Hematopoietic multipotent progenitor cell treated with erythropoietin and hydrocortisone succinate and interleukin-3 and kit ligand, for 6 days (in vitro differentiated cells): ENCODE data around the gene NRXN2.

Experiments
- DNase-seq: peaks from one replicate; pipeline ENCODE4 v3.0.0-alpha.2; 2015

The NRXN2 gene

DNA sequence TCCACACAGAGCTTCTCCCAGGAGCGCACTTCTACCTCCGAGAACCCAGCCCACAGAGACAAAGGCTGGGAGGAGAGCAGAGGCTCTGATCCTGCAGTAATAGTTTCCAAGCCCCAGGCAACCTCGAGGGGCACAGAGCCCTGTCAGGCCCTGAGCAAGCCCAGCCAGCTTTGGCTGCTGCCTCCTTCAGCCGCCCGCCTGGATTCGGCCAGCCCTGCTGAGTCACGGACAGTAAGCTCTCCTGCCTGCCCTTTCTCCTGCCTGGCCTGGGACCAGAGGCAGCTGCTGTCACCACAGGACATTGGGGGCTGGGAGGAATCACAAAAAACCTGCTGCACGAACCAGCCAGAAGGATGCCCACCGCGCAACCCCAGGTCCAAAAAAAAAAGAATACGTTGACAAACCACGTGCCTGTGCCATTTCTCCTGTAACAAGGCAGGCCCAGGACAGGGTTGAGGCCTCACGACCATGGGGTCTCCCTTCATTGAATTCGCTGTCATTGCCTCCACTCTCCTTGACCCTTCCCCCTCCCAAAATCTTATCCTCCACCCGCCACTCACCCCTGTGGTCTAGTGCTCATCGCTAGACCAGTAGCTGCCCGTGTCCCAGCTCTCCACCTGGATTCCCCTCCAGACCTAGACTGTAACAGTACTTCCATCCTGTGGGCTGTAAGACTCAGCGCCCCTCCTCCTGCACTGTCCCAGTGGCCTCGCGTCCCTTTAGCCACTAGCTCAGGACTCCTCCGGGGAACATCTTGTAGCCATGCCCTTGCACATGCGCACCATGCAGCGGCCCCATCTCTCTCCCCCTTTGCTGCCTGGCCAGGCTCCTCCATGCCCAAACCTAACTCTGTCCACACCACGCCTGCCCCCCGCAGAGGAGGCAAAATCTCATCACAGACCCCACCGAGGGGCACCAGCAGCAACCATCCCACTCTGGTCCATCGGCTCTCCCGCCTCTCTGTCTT, 139.4 kb downstream of the NRXN2 start:
- no peak for DNase-seq

GRCh38 chr11:64582885-64583284, 140.1 kb downstream of the NRXN2 start:
- no peak for DNase-seq

DNA sequence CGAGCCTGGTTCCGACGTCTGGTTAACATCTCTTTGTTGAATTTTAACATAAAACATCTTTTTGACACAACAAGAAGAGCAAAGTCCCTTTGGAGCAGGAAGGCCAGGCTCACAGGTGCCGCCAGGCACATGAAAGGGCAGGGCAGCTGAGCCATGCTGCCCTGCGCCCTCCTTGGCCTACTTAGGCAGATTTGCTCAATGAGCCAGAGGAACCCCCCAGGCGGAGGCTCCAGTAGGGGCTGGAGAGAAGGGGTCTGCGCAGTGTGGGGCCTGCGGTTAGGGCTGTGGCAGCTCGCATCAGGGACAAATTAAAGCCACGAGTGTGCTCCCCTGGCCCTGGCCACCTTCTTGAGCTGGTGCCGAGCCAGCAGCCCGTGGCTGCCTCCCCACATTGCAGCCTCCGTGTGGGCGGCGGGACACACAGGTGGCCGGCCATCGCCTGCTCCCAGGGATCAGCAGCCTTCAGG, 141.9 kb downstream of the NRXN2 start:
- no peak for DNase-seq

GRCh38 chr11:64580412-64580811, 142.6 kb downstream of the NRXN2 start:
- DNase-seq: no peak

DNA sequence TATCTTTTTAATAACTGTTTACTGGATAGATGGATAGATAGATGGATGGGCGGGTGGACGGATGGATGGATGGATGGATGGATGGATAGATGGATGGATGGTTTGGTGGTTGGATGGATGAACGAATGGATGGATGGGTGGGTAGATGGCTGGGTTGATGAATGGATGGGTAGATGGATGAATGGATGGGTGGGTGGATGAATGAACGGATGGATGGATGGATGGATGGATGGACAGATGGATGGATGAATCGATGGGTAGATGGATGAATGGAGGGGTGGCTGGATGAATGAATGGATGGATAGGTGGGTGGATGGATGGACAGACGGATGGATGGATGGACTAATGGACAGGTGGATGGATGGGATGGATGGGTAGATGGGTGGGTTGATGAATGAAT, 145.8 kb downstream of the NRXN2 start:
- DNase-seq: no peak

DNA sequence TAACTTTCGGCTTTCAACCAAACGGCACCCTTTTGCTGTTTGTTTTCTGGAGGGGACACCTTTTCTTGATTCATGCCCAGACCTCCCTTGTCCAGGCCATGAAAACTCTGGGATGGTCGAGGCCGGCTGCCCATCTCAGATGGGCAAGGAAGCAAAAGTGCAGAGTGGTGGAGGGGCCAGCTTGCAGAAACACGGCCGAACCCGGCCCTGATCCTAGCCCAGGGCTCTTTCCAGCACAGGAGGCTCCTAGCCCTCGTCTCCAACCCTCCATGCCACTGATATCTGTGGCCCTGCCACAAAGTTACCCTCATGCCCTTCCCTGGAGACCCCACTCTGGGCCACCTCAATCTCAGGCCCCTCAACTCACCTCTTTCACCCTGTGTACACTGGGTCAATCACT, 150.9 kb downstream of the NRXN2 start:
- DNase-seq: no peak

- DNase-seq: no peak
Measured at GRCh38 chr11:64571410-64572091, 151.4 kb downstream of the NRXN2 start.

DNA sequence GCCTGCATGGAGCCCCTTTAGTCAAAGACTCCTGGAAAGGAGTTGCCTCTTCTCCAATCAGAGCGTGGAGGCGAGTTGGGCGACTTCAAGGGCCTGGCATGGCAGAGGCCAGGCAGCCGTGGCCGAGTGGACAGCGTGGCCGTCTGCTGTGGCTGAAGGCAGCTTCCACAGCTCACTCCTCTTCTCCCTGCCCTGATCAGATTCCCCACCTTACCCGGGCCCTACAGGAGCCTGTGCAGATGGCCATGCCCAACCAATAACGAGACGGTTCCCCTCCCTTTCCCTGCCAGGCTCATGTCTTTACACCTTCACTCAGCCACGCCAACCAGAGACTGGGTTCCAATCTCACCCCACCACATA, 152.0 kb downstream of the NRXN2 start:
- DNase-seq: no peak

DNA sequence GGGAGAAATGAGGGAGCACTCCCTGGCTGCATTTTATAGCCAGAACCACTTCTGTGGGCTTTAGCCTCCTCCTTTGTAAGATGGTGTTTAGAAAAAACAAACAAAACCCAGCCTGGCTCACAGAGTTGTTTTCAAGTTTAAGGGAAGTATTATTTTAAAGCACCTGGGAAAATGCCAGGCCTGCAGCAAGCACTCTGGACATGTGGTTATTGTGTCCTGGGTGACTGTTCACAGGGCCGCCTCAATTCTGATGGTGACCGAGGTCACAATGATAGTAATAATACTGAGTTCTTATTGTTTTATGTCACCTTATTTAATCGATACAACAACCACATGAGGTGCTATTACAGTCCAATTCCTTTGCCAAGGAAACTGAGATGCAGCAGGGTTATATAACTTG, 152.7 kb downstream of the NRXN2 start:
- no peak for DNase-seq

GRCh38 chr11:64569300-64569970, 153.6 kb downstream of the NRXN2 start:
- no peak for DNase-seq

DNA sequence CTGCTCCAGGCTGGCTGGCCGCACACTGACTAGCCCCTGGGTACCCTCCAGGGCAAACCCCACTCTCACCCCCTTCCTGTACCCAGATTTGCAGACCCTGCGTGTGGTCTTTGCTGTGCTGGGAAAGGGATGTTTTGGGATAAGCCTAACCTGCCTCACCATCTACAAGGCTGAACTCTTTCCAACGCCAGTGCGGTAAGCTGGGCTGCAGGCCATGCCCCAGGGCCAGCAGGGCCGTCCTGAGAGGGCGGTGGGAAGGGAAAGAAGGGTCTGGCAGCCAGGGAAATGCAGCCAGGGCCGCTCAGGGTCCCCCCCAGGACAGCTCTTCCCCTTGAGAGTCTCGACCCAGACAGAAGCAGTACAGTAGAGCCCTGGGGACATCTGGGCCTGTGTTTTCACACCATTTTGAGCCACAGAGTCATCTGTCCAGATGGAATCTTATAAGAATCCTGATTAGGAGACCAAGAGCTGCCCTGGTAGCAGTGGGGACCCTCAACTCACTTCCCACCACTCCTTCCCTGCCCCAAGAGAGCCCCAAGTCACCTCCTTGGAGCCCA, 154.3 kb downstream of the NRXN2 start:
- DNase-seq: no peak

- no peak for DNase-seq
Measured at GRCh38 chr11:64568041-64568571, 154.9 kb downstream of the NRXN2 start.

- DNase-seq: no peak
Measured at GRCh38 chr11:64566915-64567891, 155.8 kb downstream of the NRXN2 start.

GRCh38 chr11:64566042-64566914, 156.7 kb downstream of the NRXN2 start:
- peak; percentile 26 for DNase-seq

GRCh38 chr11:64564947-64565889, 157.8 kb downstream of the NRXN2 start:
- DNase-seq: peak; percentile 17

DNA sequence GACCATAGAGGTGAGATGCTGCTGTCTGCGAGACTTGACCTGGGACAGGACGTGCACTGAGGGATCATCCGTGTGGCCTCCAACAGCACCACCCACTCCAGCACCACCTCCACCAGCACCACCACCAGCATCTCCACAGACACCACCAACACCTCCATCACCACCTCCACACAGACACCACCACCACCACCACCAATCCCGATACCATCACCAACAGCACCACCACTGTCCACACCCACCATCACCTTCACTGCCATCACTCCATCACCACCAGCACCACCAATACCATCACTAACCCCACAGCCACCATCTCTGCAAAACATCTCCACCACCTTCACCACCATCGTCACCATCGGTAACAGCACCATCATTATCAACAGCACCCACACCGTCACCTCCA, 158.6 kb downstream of the NRXN2 start:
- no peak for DNase-seq

DNA sequence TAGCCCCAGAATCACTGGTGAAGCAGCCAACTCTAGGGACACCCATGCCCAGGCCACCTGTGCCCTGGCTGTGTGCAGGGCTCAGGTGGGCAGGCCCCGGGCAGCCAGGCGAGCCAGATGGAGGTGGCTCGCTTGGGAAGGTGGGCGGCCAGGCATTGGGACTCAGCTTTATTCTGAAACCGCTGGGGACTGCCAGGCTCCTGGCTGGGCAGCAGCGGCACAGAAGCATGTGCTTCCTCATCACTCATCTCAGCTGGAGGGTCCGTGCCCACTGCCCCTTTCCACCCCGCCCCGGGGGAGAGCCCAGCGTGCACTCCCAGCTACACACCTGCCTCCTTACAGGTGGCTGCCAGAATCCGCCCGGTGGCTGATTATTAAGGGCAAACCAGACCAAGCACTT, 159.0 kb downstream of the NRXN2 start:
- no peak for DNase-seq

GRCh38 chr11:64562723-64563351, 160.2 kb downstream of the NRXN2 start:
- no peak for DNase-seq
